SK-N-MC (cell line): ENCODE measurements around the gene OSCP1.

Source experiments
- FOXP2 ChIP-seq: optimal IDR thresholded peaks from 2 replicates; pipeline ENCODE3; 2011; ENCODE audit warnings: mild to moderate bottlenecking, moderate library complexity; ENCODE audit not compliant: insufficient read depth; ENCODE audit errors: extremely low read length, control extremely low read depth
- POLR2AphosphoS5 ChIP-seq: IDR thresholded peaks from 2 replicates; pipeline ENCODE4 v1.6.1; 2012; ENCODE audit warnings: mild to moderate bottlenecking, low read depth, low read length, borderline replicate concordance

DNA sequence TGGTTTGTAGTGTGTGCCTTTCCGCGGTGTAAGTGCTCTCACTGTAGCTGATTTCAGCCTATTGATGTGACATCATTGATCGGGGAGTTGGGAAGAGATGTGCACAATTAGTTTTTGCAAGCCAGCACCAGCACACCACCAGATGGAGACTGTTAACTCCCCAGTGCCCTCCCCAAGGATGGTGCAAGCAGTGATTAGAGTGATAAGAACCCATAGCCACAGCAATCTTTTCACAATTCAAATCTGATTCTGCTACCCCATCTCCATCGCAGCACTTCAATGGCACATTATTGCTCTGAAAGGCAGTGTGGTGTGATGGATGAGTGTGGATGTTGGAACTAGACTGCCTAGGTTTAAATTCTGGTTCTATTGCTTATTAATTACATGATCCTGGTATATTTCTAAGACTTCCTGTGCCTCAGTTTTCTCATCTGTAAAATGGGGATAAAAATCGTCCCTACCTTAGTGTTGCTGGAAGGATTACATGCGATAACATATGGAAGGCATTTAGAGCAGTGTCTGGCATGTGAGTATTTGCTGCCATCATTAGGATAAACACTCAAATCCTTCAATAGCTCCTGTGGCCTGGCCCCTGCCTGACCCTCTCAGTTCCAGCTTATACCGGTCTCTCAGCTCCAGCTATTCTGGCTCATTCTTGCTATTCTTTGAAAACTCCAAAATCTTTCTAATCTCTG, 25.8 kb upstream of the OSCP1 start:
- TF ChIP-seq POLR2AphosphoS5 (no peak), FOXP2 (no peak)
